Transverse colon (tissue), 4 donors: ENCODE data around the gene TMEM156. TPM values are rescaled to one million over a fixed set of nuclear protein-coding genes. Genes with fewer than 3 reads are reported as not detected.
A peak's percentile ranks its signal among the peaks of the same experiment; 100 is the strongest.

Experiments
- DNase-seq: peaks from one replicate; pipeline ENCODE4 v3.0.0-alpha.2; 2019
- H3K27ac ChIP-seq, 4 donors: fragments of 200-600 bp; sonication (generic); 2 replicates each; pipeline ENCODE4 v1.5.1; 2016 to 2018; ENCODE audit warnings: inconsistent platforms in 4 of 4
- H3K27me3 ChIP-seq: fragments of 200-600 bp; sonication (generic); 2 replicates; pipeline ENCODE4 v1.5.1; 2017; ENCODE audit warnings: inconsistent platforms
- H3K36me3 ChIP-seq, 4 donors: fragments of 200-600 bp; sonication (generic); 2 replicates each; pipeline ENCODE4 v1.5.1; 2017 to 2019; ENCODE audit warnings: inconsistent platforms in 4 of 4
- H3K4me1 ChIP-seq, 4 donors: fragments of 200-600 bp; sonication (generic); 2 replicates each; pipeline ENCODE4 v1.5.1; 2017 to 2020; ENCODE audit warnings: inconsistent platforms in 4 of 4
- H3K4me3 ChIP-seq, 4 donors: fragments of 200-600 bp; sonication (generic); 1 replicate in 1 of 4; 2 replicates in 3 of 4; pipeline versions ENCODE4 v1.5.1 to v1.6.1; 2017 to 2019; ENCODE audit warnings: inconsistent platforms in 4 of 4
- H3K9me3 ChIP-seq, 2 donors: fragments of 200-600 bp; sonication (generic); 2 replicates each; pipeline ENCODE4 v1.5.1; 2017 to 2019; ENCODE audit warnings: inconsistent platforms in 2 of 2
- EP300 ChIP-seq: sonication (generic); formaldehyde crosslinking; IDR thresholded peaks from one replicate; pipeline ENCODE4 v1.6.1; 2017; ENCODE audit warnings: antibody characterized with exemption, low read depth
- POLR2A ChIP-seq: fragments of 450-650 bp; IDR thresholded peaks from one replicate; pipeline ENCODE4 v1.6.1; 2016; ENCODE audit warnings: antibody characterized with exemption, mild to moderate bottlenecking, moderate library complexity
- POLR2AphosphoS5 ChIP-seq, 3 donors: sonication (generic); formaldehyde crosslinking; IDR thresholded peaks; one replicate each; pipeline ENCODE4 v1.6.1; 2016; ENCODE audit warnings: antibody characterized with exemption in 3 of 3
- WGBS, 2 donors: methylation state at CpG; one replicate each; pipeline ENCODE4 v1.1.5; 2018; ENCODE audit warnings: low coverage in 1 of 2; 5-methylcytosine and 5-hydroxymethylcytosine counted together
- in situ Hi-C, 4 donors: fragments of 200-750 bp; cut with MboI; loops; one replicate each; pipeline versions ENCODE4 v1.15.0 to v1.15.1; 2017; ENCODE audit warnings: low sequenced_read_pairs in 3 of 4, low pct_ligation_motif_present in 1 of 4, low pct_unique_long_range_greater_than_20kb in 1 of 4
- intact Hi-C: fragments of 100-400 bp; cut with DNase I; formaldehyde crosslinking; loops from one replicate; pipeline ENCODE4 v1.15.1; 2023; ENCODE audit warnings: low total_unique reads
- total RNA-seq, 4 donors: library from RNA; depleted of rRNA; stranded (reverse); fragments of >200 nt; gene quantifications; one replicate each; pipeline ENCODE4 v1.1.0, GENCODE V29; 2016
- TF ChIP-seq, protein P1 (sequence below), 5 experiments: fragments of 200-600 bp in 3 of 5; fragments of 450-650 bp in 2 of 5; sonication (generic) in 3 of 5; IDR thresholded peaks; 1 replicate in 2 of 5; 2 replicates in 3 of 5; pipeline ENCODE4 v1.5.1; 2016 to 2017; ENCODE audit warnings: antibody characterized with exemption in 5 of 5, inconsistent platforms in 3 of 5, mild to moderate bottlenecking in 2 of 5, moderate library complexity in 1 of 5

Gene TMEM156
- total RNA-seq, 4 donors from 2014 or later, result 0.96 to 2.9 TPM; not detected in 2

DNA sequence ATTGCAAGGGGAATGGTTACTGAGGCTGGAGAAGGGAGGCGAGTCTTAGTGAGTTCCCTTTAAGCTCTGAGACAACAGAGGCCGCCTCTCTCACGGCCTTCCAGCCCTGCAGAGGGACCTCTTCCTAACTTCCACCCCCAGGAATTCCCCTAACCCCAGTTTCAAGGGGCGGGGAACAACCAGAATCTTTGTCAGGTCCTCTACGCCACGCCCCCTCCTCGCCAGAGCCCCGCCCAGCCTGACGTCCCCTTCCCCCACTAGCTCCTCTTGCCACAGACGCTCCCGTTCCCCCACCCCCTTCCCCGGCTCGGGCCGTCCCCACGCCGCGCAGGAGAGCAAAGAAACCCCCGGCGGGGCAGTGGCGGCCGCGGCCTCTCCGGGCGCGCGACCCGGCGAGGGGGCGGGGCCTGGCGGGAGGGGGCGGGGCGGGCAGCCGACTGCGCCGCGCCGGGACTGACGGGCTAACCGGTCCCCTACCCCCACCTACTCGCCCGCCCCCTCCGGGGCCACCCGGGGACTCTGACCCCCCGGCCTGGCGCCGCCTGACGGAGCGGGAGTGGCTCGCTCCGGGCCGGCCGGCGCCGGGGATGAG, 12.3 kb upstream of the TMEM156 start:
- H3K27me3 ChIP-seq, result peaks cover 4% of the 10 kb centered on the region
- WGBS, 2 donors, result 1% methylated on average over 48 of the region's 54 CpGs; no CpG with 5 or more reads in 1 of the 2 donors
- H3K9me3 ChIP-seq, result no peaks in the 10 kb centered on the region
- in situ Hi-C loops (no loop called here), intact Hi-C loops (loop anchor here (10.0 kb wide), 1 partner anchor 90 kb away; no protein-coding TSS in a partner anchor)
- peak; percentile 94 for DNase-seq
- peak overlapping the region; percentile 64 to 92 (median 86) for H3K4me3 ChIP-seq
- TF ChIP-seq POLR2A (peak; percentile 8), POLR2AphosphoS5 (IDR thresholded peaks at IDR 0.05) (peak; percentile 5 to 24 (median 13)), EP300 (no peak)
- no peaks in the 10 kb centered on the region for H3K36me3 ChIP-seq
- peak overlapping the region; percentile 90 to 95 (median 94) for H3K27ac ChIP-seq
- peaks cover 2 to 37% (median 17%) of the 10 kb centered on the region in 4 donors for H3K4me1 ChIP-seq

DNA sequence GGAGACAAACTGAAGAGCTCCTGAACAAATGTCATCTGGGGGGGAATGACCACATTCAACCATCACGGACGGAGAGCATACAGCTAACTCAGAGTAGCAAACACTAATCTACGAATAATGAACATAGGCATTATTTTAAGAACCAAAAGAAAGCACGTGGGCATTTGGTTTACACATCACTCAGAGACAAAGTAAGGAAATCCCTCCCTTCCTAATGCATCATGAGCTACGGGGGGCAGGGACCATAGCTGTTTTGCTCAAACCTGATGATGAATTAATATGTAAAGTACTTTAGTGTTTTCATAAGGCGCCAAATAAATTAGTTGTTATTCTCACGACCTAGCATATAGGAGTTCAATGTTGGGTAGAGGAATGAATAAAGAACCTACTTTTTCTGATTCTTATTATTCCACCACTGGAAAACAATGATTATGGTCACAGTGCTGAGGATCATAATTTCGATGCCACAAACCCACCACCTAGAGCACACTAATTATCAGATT, 11.7 kb upstream of the TMEM156 start:
- Histone ChIP-seq H3K4me1 (peaks cover 2 to 33% (median 17%) of the 10 kb centered on the region in 4 donors), H3K27ac (peak overlapping the region; percentile 90 to 95 (median 94)), H3K9me3 (no peaks in the 10 kb centered on the region), H3K27me3 (peaks cover 4% of the 10 kb centered on the region), H3K4me3 (peak overlapping the region in 3 of 4 donors; percentile 80 to 92 (median 92)), H3K36me3 (no peaks in the 10 kb centered on the region)
- TF ChIP-seq POLR2A (no peak), POLR2AphosphoS5 (IDR thresholded peaks at IDR 0.05) (no peak), EP300 (no peak)
- TF ChIP-seq, protein P1, sequence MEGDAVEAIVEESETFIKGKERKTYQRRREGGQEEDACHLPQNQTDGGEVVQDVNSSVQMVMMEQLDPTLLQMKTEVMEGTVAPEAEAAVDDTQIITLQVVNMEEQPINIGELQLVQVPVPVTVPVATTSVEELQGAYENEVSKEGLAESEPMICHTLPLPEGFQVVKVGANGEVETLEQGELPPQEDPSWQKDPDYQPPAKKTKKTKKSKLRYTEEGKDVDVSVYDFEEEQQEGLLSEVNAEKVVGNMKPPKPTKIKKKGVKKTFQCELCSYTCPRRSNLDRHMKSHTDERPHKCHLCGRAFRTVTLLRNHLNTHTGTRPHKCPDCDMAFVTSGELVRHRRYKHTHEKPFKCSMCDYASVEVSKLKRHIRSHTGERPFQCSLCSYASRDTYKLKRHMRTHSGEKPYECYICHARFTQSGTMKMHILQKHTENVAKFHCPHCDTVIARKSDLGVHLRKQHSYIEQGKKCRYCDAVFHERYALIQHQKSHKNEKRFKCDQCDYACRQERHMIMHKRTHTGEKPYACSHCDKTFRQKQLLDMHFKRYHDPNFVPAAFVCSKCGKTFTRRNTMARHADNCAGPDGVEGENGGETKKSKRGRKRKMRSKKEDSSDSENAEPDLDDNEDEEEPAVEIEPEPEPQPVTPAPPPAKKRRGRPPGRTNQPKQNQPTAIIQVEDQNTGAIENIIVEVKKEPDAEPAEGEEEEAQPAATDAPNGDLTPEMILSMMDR (IDR thresholded peaks at IDR 0.05), result no peak
- 12 to 17% methylated on average over 8 of the region's 8 CpGs for WGBS, 2 donors
- in situ Hi-C loops (no loop called here), intact Hi-C loops (loop anchor here (10.0 kb wide), 1 partner anchor 89 kb away; no protein-coding TSS in a partner anchor)
- no peak for DNase-seq

DNA sequence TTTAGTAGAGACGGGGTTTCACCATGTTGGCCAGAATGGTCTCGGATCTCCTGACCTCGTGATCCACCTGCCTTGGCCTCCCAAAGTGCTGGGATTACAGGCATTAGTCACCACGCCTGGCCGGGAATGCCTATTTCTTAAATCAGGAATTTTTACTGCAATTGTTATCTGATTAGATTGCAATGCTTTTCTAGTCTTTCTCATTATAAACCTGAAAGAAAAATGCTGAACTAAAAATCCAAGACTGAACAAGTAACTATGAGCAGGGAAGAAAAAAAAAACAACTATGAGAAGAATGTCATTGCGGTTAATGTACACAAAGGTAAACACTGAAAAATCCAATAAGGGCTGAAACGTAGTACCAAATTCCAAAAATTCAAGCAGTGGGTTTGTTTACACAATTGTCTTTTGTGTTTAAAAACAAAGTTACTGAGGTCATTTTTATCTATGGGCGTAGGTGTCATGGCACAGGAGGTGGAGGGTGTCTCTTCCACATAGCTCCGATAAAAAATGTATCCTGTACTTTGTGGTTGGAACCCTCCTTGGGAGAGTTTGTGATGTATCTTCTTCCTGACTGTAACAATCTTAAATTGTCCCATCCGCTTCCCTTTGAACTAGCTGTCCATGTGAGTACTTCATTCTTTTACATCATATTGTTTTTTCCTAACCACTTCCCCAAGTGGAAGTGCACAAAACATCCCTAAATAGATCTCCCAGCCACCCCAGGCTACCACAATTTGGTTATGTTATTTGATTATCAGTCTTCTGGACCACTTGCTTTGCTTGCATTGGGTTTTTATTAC, 11.1 kb upstream of the TMEM156 start:
- Histone ChIP-seq H3K36me3 (no peaks in the 10 kb centered on the region), H3K27ac (peak overlapping the region; percentile 90 to 95 (median 94)), H3K4me1 (peaks cover 2 to 35% (median 13%) of the 10 kb centered on the region in 4 donors), H3K27me3 (peaks cover 4% of the 10 kb centered on the region), H3K4me3 (no peak overlapping the region), H3K9me3 (no peaks in the 10 kb centered on the region)
- 65 to 81% methylated on average over 4 to 10 of the region's 10 CpGs for WGBS, 2 donors
- DNase-seq, result no peak
- in situ Hi-C loops, result no loop called here
- no peak for TF ChIP-seq POLR2A
- TF ChIP-seq, protein P1 (IDR thresholded peaks at IDR 0.05), result no peak
- TF ChIP-seq POLR2AphosphoS5 (IDR thresholded peaks at IDR 0.05), result no peak
- TF ChIP-seq EP300, result no peak
- intact Hi-C loops, result loop anchor here (10.0 kb wide), 1 partner anchor 88 kb away; no protein-coding TSS in a partner anchor

- TF ChIP-seq, protein P1 (IDR thresholded peaks at IDR 0.05), result no peak
- TF ChIP-seq EP300 (no peak), POLR2AphosphoS5 (IDR thresholded peaks at IDR 0.05) (no peak), POLR2A (no peak)
- DNase-seq, result no peak
- Histone ChIP-seq H3K4me1 (peaks cover 2 to 32% (median 10%) of the 10 kb centered on the region in 4 donors), H3K27ac (peak overlapping the region in 3 of 4 donors; percentile 93 to 95 (median 94)), H3K36me3 (no peaks in the 10 kb centered on the region), H3K27me3 (peaks cover 4% of the 10 kb centered on the region), H3K4me3 (no peak overlapping the region), H3K9me3 (no peaks in the 10 kb centered on the region)
- intact Hi-C loops (loop anchor here (10.0 kb wide), 1 partner anchor 88 kb away; no protein-coding TSS in a partner anchor), in situ Hi-C loops (no loop called here)
- WGBS, 2 donors, result 72% methylated on average over 1 of the region's 1 CpG; no CpG with 5 or more reads in 1 of the 2 donors
These were observed 10.2 kb upstream of the TMEM156 start for GRCh38 chr4:39042366-39042765.
